ENCODE data around the gene TRIP11. TPM values are rescaled to one million over a fixed set of nuclear protein-coding genes. Genes with fewer than 3 reads are reported as not detected.

The TRIP11 gene
- total RNA-seq, 1 experiment from 2014 or later: 37.4 TPM

DNA sequence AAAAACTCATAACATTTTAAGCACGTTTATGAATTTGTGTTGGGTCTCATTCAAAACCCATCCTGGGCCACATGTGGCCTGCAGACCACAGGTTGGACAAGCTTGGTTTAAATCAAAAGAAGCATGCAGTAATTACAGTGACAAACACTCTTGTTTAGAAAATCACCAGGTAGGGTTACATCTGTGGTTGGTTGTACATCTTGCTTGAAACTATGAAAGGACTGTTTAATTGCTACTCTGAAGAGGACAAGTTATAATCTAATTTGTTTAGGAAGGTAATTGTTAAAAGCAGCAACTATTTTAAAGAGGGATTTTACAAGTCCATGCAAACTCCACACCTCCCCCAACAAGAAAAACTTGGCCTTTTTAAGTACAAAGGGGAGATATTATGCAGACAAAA lies 4.0 kb downstream of the TRIP11 start:
- no TSS peak for BruUV-seq (replicated peaks)

More for the DNA sequence above, 4.0 kb downstream of the TRIP11 start:
- intact Hi-C loops (cut with micrococcal nuclease): no loop called here
- Histone ChIP-seq H2AFZ (ENCODE audit: low read depth, low read length, poor library complexity, severe bottlenecking) (no peak overlapping the region), H3K4me3 (replicated peaks in 1 of 2; ENCODE audit: low read depth in 1 of 2, low read length in 2 of 2) (no peak overlapping the region), H3K9me2 (ENCODE audit: insufficient read depth) (no peaks in the 10 kb centered on the region), H3K4me2 (ENCODE audit: low read length) (no peak overlapping the region), H3K4me1 (ENCODE audit: control insufficient read depth in 1 of 2, insufficient read depth in 2 of 2, low read length in 2 of 2) (peaks cover 7 to 9% of the 10 kb centered on the region in 2 experiments), H3K27me3 (ENCODE audit: insufficient read depth, low read length) (no peaks in the 10 kb centered on the region), H3K79me2 (ENCODE audit: insufficient read depth, low read length) (peaks cover 74% of the 10 kb centered on the region), H3K9me3 (ENCODE audit: control insufficient read depth in 1 of 2, insufficient read depth in 1 of 2, low read depth in 1 of 2, low read length in 2 of 2) (no peaks in the 10 kb centered on the region), H4K20me1 (ENCODE audit: insufficient read depth) (no peaks in the 10 kb centered on the region), H3K36me3 (ENCODE audit: control insufficient read depth in 1 of 2, insufficient read depth in 2 of 2, low read length in 2 of 2) (peaks cover 0 to 4% of the 10 kb centered on the region in 2 experiments; a peak in 2 of 4 replicates), H3K9ac (ENCODE audit: low read length) (no peak overlapping the region), H3K27ac (ENCODE audit: low read depth, low read length) (no peak overlapping the region)
- TF ChIP-seq, protein P1, sequence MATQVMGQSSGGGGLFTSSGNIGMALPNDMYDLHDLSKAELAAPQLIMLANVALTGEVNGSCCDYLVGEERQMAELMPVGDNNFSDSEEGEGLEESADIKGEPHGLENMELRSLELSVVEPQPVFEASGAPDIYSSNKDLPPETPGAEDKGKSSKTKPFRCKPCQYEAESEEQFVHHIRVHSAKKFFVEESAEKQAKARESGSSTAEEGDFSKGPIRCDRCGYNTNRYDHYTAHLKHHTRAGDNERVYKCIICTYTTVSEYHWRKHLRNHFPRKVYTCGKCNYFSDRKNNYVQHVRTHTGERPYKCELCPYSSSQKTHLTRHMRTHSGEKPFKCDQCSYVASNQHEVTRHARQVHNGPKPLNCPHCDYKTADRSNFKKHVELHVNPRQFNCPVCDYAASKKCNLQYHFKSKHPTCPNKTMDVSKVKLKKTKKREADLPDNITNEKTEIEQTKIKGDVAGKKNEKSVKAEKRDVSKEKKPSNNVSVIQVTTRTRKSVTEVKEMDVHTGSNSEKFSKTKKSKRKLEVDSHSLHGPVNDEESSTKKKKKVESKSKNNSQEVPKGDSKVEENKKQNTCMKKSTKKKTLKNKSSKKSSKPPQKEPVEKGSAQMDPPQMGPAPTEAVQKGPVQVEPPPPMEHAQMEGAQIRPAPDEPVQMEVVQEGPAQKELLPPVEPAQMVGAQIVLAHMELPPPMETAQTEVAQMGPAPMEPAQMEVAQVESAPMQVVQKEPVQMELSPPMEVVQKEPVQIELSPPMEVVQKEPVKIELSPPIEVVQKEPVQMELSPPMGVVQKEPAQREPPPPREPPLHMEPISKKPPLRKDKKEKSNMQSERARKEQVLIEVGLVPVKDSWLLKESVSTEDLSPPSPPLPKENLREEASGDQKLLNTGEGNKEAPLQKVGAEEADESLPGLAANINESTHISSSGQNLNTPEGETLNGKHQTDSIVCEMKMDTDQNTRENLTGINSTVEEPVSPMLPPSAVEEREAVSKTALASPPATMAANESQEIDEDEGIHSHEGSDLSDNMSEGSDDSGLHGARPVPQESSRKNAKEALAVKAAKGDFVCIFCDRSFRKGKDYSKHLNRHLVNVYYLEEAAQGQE (IDR thresholded peaks at IDR 0.05; ENCODE audit: low read depth): no peak
- TF ChIP-seq CEBPB (IDR thresholded peaks at IDR 0.05; ENCODE audit: low read depth): no peak
- no peak for TF ChIP-seq EZH2phosphoT487 (IDR thresholded peaks at IDR 0.05; ENCODE audit: borderline replicate concordance)
- TF ChIP-seq, protein P2, sequence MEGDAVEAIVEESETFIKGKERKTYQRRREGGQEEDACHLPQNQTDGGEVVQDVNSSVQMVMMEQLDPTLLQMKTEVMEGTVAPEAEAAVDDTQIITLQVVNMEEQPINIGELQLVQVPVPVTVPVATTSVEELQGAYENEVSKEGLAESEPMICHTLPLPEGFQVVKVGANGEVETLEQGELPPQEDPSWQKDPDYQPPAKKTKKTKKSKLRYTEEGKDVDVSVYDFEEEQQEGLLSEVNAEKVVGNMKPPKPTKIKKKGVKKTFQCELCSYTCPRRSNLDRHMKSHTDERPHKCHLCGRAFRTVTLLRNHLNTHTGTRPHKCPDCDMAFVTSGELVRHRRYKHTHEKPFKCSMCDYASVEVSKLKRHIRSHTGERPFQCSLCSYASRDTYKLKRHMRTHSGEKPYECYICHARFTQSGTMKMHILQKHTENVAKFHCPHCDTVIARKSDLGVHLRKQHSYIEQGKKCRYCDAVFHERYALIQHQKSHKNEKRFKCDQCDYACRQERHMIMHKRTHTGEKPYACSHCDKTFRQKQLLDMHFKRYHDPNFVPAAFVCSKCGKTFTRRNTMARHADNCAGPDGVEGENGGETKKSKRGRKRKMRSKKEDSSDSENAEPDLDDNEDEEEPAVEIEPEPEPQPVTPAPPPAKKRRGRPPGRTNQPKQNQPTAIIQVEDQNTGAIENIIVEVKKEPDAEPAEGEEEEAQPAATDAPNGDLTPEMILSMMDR (IDR thresholded peaks at IDR 0.05 in 2 of 3, conservative IDR thresholded peaks at IDR 0.05 in 1 of 3; ENCODE audit: borderline replicate concordance in 1 of 3, insufficient read depth in 1 of 3, low read depth in 2 of 3, low read length in 2 of 3): no peak
- no peak for TF ChIP-seq EGR1 (IDR thresholded peaks at IDR 0.05; ENCODE audit: low read depth)
- TF ChIP-seq SRF (IDR thresholded peaks at IDR 0.05; ENCODE audit: low read depth): no peak
- TF ChIP-seq CBX3 (IDR thresholded peaks at IDR 0.05; ENCODE audit: low read depth): no peak
- no peak for TF ChIP-seq RAD21 (IDR thresholded peaks at IDR 0.05; ENCODE audit: low read depth)
- TF ChIP-seq SIN3A (IDR thresholded peaks at IDR 0.05; ENCODE audit: low read depth): no peak
- no peak for TF ChIP-seq POLR2A (IDR thresholded peaks at IDR 0.05; ENCODE audit: borderline replicate concordance, extremely low read depth, insufficient read depth, insufficient read length)
- TF ChIP-seq, protein P3, sequence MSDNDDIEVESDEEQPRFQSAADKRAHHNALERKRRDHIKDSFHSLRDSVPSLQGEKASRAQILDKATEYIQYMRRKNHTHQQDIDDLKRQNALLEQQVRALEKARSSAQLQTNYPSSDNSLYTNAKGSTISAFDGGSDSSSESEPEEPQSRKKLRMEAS (IDR thresholded peaks at IDR 0.05): no peak
- TF ChIP-seq FOSL1 (IDR thresholded peaks at IDR 0.05; ENCODE audit: low read depth): no peak
- no peak for TF ChIP-seq POLR2AphosphoS5 (IDR thresholded peaks at IDR 0.05; ENCODE audit: low read depth, low read length)
- no peak for TF ChIP-seq SP1 (IDR thresholded peaks at IDR 0.05; ENCODE audit: low read depth)
- no peak for TF ChIP-seq ZNF274 (IDR thresholded peaks at IDR 0.05; ENCODE audit: low read depth, low read length)
- no peak for TF ChIP-seq EZH2 (IDR thresholded peaks at IDR 0.05)
- ChIA-PET POLR2A (no interaction called here), CTCF (no interaction called here), RAD21 (ENCODE audit: low non-redundant PET in 1 of 2, low total read pairs in 2 of 2, uncharacterized antibody in 2 of 2, unreplicated experiment in 2 of 2) (no interaction called here)
- no peak for ATAC-seq
- DNase-seq (ENCODE audit: low read depth, low spot score): no peak

Data from HCT116 (cell line).